Astrocyte (in vitro differentiated cells and primary cell): ENCODE measurements around the gene SAMHD1.

Experiments used
- EZH2 ChIP-seq: IDR thresholded peaks from 2 replicates; pipeline ENCODE4 v1.6.1; 2012; ENCODE audit warnings: mild to moderate bottlenecking, low read length, inconsistent platforms; ENCODE audit not compliant: insufficient read depth
- TF ChIP-seq, protein P1 (sequence below): IDR thresholded peaks from 2 replicates; pipeline ENCODE4 v1.5.1; 2011; ENCODE audit warnings: low read depth, mild to moderate bottlenecking, inconsistent platforms, low read length, moderate library complexity; ENCODE audit not compliant: insufficient read depth

DNA sequence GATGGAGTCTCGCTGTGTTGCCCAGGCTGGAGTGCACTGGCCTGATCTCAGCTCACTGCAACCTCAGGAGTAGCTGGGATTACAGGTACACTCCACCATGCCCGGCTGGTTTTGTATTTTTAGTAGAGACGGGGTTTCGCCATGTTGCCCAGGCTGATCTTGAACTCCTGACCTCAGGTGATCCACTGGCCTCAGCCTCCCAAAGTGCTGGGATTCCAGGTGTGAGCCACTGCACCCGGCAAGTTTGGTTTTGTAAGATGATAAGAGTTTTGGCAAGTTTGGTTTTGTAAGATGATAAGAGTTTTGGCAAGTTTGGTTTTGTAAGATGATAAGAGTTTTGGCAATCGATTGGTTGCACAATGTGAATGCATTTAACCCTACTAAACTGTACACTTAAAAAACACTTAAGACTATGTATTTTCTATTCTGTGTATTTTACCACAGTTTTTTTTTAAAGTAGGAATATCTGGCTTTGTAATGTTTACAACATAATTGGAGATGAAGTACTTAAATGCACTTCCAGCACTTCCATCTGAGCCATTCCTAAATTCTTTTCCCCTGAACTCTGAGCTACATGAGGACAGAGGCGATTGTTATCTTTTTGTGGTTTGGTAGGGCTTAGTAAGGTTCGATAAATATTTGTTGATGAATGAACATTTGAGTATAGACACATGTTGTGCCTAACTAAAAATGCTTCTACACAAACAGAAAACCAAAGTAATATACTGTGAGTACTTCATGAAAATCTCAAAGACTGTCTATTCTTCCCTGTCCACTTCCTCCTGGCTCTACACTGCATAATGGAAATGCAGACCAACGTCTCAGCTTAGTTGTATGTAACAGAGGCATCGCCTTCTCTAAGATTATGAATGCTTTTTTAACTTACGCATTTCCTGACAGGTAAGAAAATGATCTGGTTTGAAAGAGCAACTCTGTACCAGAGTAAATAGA lies 18.8 kb downstream of the SAMHD1 start:
- TF ChIP-seq, protein P1, sequence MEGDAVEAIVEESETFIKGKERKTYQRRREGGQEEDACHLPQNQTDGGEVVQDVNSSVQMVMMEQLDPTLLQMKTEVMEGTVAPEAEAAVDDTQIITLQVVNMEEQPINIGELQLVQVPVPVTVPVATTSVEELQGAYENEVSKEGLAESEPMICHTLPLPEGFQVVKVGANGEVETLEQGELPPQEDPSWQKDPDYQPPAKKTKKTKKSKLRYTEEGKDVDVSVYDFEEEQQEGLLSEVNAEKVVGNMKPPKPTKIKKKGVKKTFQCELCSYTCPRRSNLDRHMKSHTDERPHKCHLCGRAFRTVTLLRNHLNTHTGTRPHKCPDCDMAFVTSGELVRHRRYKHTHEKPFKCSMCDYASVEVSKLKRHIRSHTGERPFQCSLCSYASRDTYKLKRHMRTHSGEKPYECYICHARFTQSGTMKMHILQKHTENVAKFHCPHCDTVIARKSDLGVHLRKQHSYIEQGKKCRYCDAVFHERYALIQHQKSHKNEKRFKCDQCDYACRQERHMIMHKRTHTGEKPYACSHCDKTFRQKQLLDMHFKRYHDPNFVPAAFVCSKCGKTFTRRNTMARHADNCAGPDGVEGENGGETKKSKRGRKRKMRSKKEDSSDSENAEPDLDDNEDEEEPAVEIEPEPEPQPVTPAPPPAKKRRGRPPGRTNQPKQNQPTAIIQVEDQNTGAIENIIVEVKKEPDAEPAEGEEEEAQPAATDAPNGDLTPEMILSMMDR, result no peak
- TF ChIP-seq EZH2, result no peak
